Ascending aorta (tissue), 2 donors: ENCODE data around the gene HS2ST1. TPM values are rescaled to one million over a fixed set of nuclear protein-coding genes. Genes with fewer than 3 reads are reported as not detected.
"Not testable (repeated sequence)": the region's sequence is repeated elsewhere in the genome, so short reads cannot be mapped to it uniquely, and the experiment has no call there.

Experiments used
- DNase-seq, 2 donors: peaks; one replicate each; pipeline ENCODE4 v3.0.0-alpha.2; 2019; ENCODE audit warnings: low spot score in 2 of 2
- H3K27ac ChIP-seq, 2 donors: fragments of 200-600 bp; sonication (generic); one replicate each; pipeline ENCODE4 v1.5.1; 2016 to 2017; ENCODE audit warnings: mild to moderate bottlenecking in 1 of 2
- H3K27me3 ChIP-seq: fragments of 200-600 bp; sonication (generic); one replicate; pipeline ENCODE4 v1.5.1; 2017
- H3K36me3 ChIP-seq, 2 donors: fragments of 200-600 bp; sonication (generic); one replicate each; pipeline ENCODE4 v1.5.1; 2016
- H3K4me1 ChIP-seq, 2 donors: fragments of 200-600 bp; sonication (generic); one replicate each; pipeline ENCODE4 v1.5.1; 2016 to 2017; ENCODE audit warnings: mild to moderate bottlenecking in 1 of 2
- H3K4me3 ChIP-seq, 2 donors: fragments of 200-600 bp; sonication (generic); one replicate each; pipeline ENCODE4 v1.5.1; 2016 to 2017; ENCODE audit warnings: mild to moderate bottlenecking in 1 of 2
- H3K9me3 ChIP-seq, 2 donors: fragments of 200-600 bp; sonication (generic); one replicate each; pipeline ENCODE4 v1.5.1; 2016
- intact Hi-C: fragments of 100-400 bp; cut with DNase I; formaldehyde crosslinking; loops from one replicate; pipeline ENCODE4 v1.15.1; 2023
- total RNA-seq: library from RNA; depleted of rRNA; stranded (reverse); fragments of >200 nt; gene quantifications from one replicate; pipeline ENCODE4 v1.1.0, GENCODE V29; 2016
- TF ChIP-seq, protein P1 (sequence below), 3 experiments: fragments of 200-600 bp in 2 of 3; fragments of 450-650 bp in 1 of 3; sonication (generic) in 2 of 3; IDR thresholded peaks; one replicate each; pipeline ENCODE4 v1.5.1; 2016 to 2019; ENCODE audit warnings: antibody characterized with exemption in 3 of 3, mild to moderate bottlenecking in 1 of 3, moderate library complexity in 1 of 3

The HS2ST1 gene
- total RNA-seq, 1 donor from 2014 or later, result 15.8 TPM

DNA sequence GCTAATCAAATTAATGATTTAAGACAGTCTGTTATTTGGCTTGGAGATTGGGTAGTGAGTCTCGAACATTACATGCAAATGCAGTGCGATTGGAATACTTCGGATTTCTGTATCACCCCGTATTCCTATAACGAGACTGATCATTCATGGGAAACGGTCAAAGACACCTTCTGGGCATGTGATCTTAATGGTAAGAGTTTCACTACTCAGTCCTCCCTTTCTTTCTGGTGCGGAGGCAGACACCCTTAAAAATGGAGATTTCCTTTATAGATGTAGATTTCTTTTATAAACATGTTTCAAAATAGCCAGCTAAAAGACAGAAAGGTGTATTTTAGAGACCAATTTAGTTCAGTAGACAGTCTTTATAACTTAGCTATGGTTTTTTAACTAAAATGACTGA lies 74.4 kb downstream of the HS2ST1 start:
- intact Hi-C loops, result no loop called here
- Histone ChIP-seq H3K36me3 (no peaks in the 10 kb centered on the region), H3K9me3 (no peaks in the 10 kb centered on the region), H3K4me1 (no peaks in the 10 kb centered on the region), H3K27me3 (no peaks in the 10 kb centered on the region), H3K27ac (no peak overlapping the region), H3K4me3 (no peak overlapping the region)
- TF ChIP-seq, protein P1, sequence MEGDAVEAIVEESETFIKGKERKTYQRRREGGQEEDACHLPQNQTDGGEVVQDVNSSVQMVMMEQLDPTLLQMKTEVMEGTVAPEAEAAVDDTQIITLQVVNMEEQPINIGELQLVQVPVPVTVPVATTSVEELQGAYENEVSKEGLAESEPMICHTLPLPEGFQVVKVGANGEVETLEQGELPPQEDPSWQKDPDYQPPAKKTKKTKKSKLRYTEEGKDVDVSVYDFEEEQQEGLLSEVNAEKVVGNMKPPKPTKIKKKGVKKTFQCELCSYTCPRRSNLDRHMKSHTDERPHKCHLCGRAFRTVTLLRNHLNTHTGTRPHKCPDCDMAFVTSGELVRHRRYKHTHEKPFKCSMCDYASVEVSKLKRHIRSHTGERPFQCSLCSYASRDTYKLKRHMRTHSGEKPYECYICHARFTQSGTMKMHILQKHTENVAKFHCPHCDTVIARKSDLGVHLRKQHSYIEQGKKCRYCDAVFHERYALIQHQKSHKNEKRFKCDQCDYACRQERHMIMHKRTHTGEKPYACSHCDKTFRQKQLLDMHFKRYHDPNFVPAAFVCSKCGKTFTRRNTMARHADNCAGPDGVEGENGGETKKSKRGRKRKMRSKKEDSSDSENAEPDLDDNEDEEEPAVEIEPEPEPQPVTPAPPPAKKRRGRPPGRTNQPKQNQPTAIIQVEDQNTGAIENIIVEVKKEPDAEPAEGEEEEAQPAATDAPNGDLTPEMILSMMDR (IDR thresholded peaks at IDR 0.05), result no peak
- no peak for DNase-seq

DNA sequence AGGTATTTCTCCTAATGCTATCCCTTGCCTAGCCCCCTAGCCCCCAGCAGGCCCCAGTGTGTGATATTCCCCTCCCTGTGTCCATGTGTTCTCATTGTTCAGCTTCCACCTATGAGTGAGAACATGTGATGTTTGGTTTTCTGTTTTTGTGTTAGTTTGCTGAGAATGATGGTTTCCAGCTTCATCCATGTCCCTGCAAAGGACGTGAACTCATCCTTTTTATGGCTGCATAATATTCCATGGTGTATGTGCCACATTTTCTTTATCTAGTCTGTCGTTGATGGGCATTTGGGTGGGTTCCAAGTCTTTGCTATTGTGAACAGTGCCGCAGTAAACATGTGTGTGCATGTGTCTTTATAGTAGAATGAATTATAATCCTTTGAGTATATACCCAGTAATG lies 75.3 kb downstream of the HS2ST1 start:
- H3K27ac ChIP-seq, H3K9me3 ChIP-seq, intact Hi-C loops, H3K36me3 ChIP-seq, DNase-seq, H3K4me3 ChIP-seq, H3K4me1 ChIP-seq, H3K27me3 ChIP-seq: not testable (repeated sequence)

DNA sequence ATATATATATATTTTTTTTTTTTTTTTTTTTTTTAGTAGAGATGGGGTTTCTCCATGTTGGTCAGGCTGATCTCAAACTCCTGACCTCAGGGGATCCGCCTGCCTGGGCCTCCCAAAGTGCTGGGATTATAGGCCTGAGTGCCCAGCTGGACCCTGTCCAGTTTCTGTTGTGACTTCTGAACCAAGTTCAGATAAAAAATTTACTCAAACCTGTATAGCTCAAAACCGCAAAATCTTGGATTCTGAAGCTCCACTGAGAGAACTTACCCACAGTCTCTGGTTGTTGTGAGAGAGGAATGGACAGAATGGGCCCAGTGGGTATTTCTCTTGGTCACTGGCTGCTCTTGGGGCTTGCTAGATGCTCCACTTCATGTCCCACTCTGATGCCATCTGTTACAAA lies 76.4 kb downstream of the HS2ST1 start:
- no peak for DNase-seq
- H3K4me3 ChIP-seq, result no peak overlapping the region
- H3K27ac ChIP-seq, result no peak overlapping the region
- H3K4me1 ChIP-seq, result no peaks in the 10 kb centered on the region
- H3K36me3 ChIP-seq, result no peaks in the 10 kb centered on the region
- H3K9me3 ChIP-seq, result no peaks in the 10 kb centered on the region
- intact Hi-C loops, result no loop called here
- no peaks in the 10 kb centered on the region for H3K27me3 ChIP-seq
- TF ChIP-seq, protein P1 (IDR thresholded peaks at IDR 0.05), result no peak

- intact Hi-C loops, result no loop called here
- H3K4me3 ChIP-seq, result no peak overlapping the region
- no peak overlapping the region for H3K27ac ChIP-seq
- TF ChIP-seq, protein P1 (IDR thresholded peaks at IDR 0.05), result no peak
- DNase-seq, result no peak
- H3K36me3 ChIP-seq, result no peaks in the 10 kb centered on the region
- no peaks in the 10 kb centered on the region for H3K9me3 ChIP-seq
- no peaks in the 10 kb centered on the region for H3K27me3 ChIP-seq
- H3K4me1 ChIP-seq, result no peaks in the 10 kb centered on the region
These were observed 77.2 kb downstream of the HS2ST1 start for GRCh38 chr1:86991549-86992186.

- intact Hi-C loops, result no loop called here
- Histone ChIP-seq H3K4me3 (no peak overlapping the region), H3K27ac (no peak overlapping the region), H3K4me1 (no peaks in the 10 kb centered on the region), H3K9me3 (no peaks in the 10 kb centered on the region), H3K27me3 (no peaks in the 10 kb centered on the region), H3K36me3 (no peaks in the 10 kb centered on the region)
- no peak for DNase-seq
- TF ChIP-seq, protein P1 (IDR thresholded peaks at IDR 0.05), result no peak
These were observed 78.4 kb downstream of the HS2ST1 start for GRCh38 chr1:86992861-86993260.

GRCh38 chr1:86993269-86993985 lies 79.0 kb downstream of the HS2ST1 start:
- no peaks in the 10 kb centered on the region for H3K27me3 ChIP-seq
- TF ChIP-seq, protein P1 (IDR thresholded peaks at IDR 0.05), result no peak
- no peak overlapping the region for H3K27ac ChIP-seq
- no peaks in the 10 kb centered on the region for H3K4me1 ChIP-seq
- no peak for DNase-seq
- intact Hi-C loops, result no loop called here
- H3K4me3 ChIP-seq, result no peak overlapping the region
- H3K9me3 ChIP-seq, result no peaks in the 10 kb centered on the region
- no peaks in the 10 kb centered on the region for H3K36me3 ChIP-seq
